Smooth muscle cell (in vitro differentiated cells): Measurements from ENCODE around the gene PTP4A1. TPM values are rescaled to one million over a fixed set of nuclear protein-coding genes. Genes with fewer than 3 reads are reported as not detected.

Experiments
- DNase-seq: peaks from one replicate; lab custom pipeline; 2025; ENCODE audit not compliant: unreplicated experiment; lab: John Stamatoyannopoulos, UW
- H2AFZ ChIP-seq: fragments of 200-600 bp; sonication (generic); 2 replicates; pipeline ENCODE4 v1.6.0; 2016; ENCODE audit warnings: antibody characterized with exemption, low read depth, mild to moderate bottlenecking
- H3F3A ChIP-seq: fragments of 200-600 bp; sonication (generic); 2 replicates; pipeline ENCODE4 v1.6.0; 2017; ENCODE audit warnings: antibody characterized with exemption, low read depth
- H3K27ac ChIP-seq: fragments of 200-600 bp; sonication (generic); 2 replicates; pipeline ENCODE4 v1.5.1; 2016; ENCODE audit warnings: low read depth, mild to moderate bottlenecking
- H3K27me3 ChIP-seq: fragments of 200-600 bp; sonication (generic); 2 replicates; pipeline ENCODE4 v1.6.1; 2016; ENCODE audit warnings: low read depth, mild to moderate bottlenecking
- H3K36me3 ChIP-seq: fragments of 200-600 bp; sonication (generic); 2 replicates; pipeline ENCODE4 v1.5.1; 2016; ENCODE audit warnings: low read depth
- H3K4me1 ChIP-seq: fragments of 200-600 bp; sonication (generic); 2 replicates; pipeline ENCODE4 v1.5.1; 2016; ENCODE audit warnings: low read depth
- H3K4me2 ChIP-seq: fragments of 200-600 bp; sonication (generic); 2 replicates; pipeline ENCODE4 v1.6.0; 2016; ENCODE audit warnings: mild to moderate bottlenecking
- H3K4me3 ChIP-seq: fragments of 200-600 bp; sonication (generic); 2 replicates; pipeline ENCODE4 v1.5.1; 2016; ENCODE audit warnings: mild to moderate bottlenecking
- H3K79me2 ChIP-seq: fragments of 200-600 bp; sonication (generic); 2 replicates; pipeline ENCODE4 v1.6.0; 2016; ENCODE audit warnings: low read depth, mild to moderate bottlenecking
- H3K9ac ChIP-seq: fragments of 200-600 bp; sonication (generic); 2 replicates; pipeline ENCODE4 v1.6.0; 2016; ENCODE audit warnings: low read depth
- H3K9me3 ChIP-seq: fragments of 200-600 bp; sonication (generic); replicated peaks from 2 replicates; pipeline ENCODE4 v1.5.1; 2016; ENCODE audit warnings: low read depth
- H4K20me1 ChIP-seq: fragments of 200-600 bp; sonication (generic); 2 replicates; pipeline ENCODE4 v1.6.0; 2016; ENCODE audit warnings: low read depth
- CTCF ChIP-seq: fragments of 200-600 bp; sonication (generic); IDR thresholded peaks from 2 replicates; pipeline ENCODE4 v1.5.1; 2017; ENCODE audit warnings: borderline replicate concordance, mild to moderate bottlenecking, antibody characterized with exemption; ENCODE audit not compliant: insufficient read depth, poor library complexity, severe bottlenecking
- WGBS: methylation state at CpG from one replicate; pipeline ENCODE4 v1.1.7; 2016; ENCODE audit warnings: low lambda C conversion rate; 5-methylcytosine and 5-hydroxymethylcytosine counted together
- polyA plus RNA-seq: library from polyadenylated mRNA; unstranded; fragments of >200 nt; fragmentation: Nextera tagmentation; extraction: Ambion mirVana; gene quantifications from 2 replicates; pipeline ENCODE4 v1.2.1, GENCODE V29; 2016
- total RNA-seq: library from RNA; depleted of rRNA; stranded (reverse); fragments of >200 nt; gene quantifications from 2 replicates; pipeline ENCODE4 v1.2.3, GENCODE V29; 2014

The PTP4A1 gene
- total and polyA plus RNA-seq, 2 experiments from 2014 or later: 98.8 to 147 TPM

GRCh38 chr6:63609231-63609630 lies 37.0 kb downstream of the PTP4A1 start:
- no peaks in the 10 kb centered on the region for H3K79me2 ChIP-seq
- no peak overlapping the region for H3K4me3 ChIP-seq
- no peak overlapping the region for H3K9ac ChIP-seq
- H4K20me1 ChIP-seq: no peaks in the 10 kb centered on the region
- DNase-seq: no peak
- no peak for TF ChIP-seq CTCF
- H3K36me3 ChIP-seq: no peaks in the 10 kb centered on the region
- no peaks in the 10 kb centered on the region for H3K27me3 ChIP-seq
- H3K9me3 ChIP-seq: no peaks in the 10 kb centered on the region
- no peaks in the 10 kb centered on the region for H3K4me1 ChIP-seq
- no peaks in the 10 kb centered on the region for H3F3A ChIP-seq
- 100% methylated on average over 1 of the region's 1 CpG for WGBS
- H3K4me2 ChIP-seq: no peak overlapping the region
- no peak overlapping the region for H3K27ac ChIP-seq
- no peak overlapping the region for H2AFZ ChIP-seq

- no peak overlapping the region for H2AFZ ChIP-seq
- no peaks in the 10 kb centered on the region for H4K20me1 ChIP-seq
- no peaks in the 10 kb centered on the region for H3K79me2 ChIP-seq
- no peaks in the 10 kb centered on the region for H3K36me3 ChIP-seq
- H3K9ac ChIP-seq: no peak overlapping the region
- DNase-seq: no peak
- H3F3A ChIP-seq: no peaks in the 10 kb centered on the region
- TF ChIP-seq CTCF: no peak
- H3K4me1 ChIP-seq: no peaks in the 10 kb centered on the region
- no peak overlapping the region for H3K27ac ChIP-seq
- H3K4me2 ChIP-seq: no peak overlapping the region
- H3K27me3 ChIP-seq: no peaks in the 10 kb centered on the region
- H3K4me3 ChIP-seq: no peak overlapping the region
- WGBS: 83% methylated on average over 1 of the region's 1 CpG
- no peaks in the 10 kb centered on the region for H3K9me3 ChIP-seq
Observed at GRCh38 chr6:63610944-63611343, 38.7 kb downstream of the PTP4A1 start.

GRCh38 chr6:63611560-63611959 lies 39.3 kb downstream of the PTP4A1 start:
- Histone ChIP-seq H3K27me3 (no peaks in the 10 kb centered on the region), H3K36me3 (no peaks in the 10 kb centered on the region), H3K9ac (no peak overlapping the region), H3K4me1 (no peaks in the 10 kb centered on the region), H3K9me3 (no peaks in the 10 kb centered on the region), H2AFZ (no peak overlapping the region), H3K79me2 (no peaks in the 10 kb centered on the region), H4K20me1 (no peaks in the 10 kb centered on the region), H3K4me3 (no peak overlapping the region), H3K27ac (no peak overlapping the region), H3K4me2 (no peak overlapping the region), H3F3A (no peaks in the 10 kb centered on the region)
- WGBS: 93% methylated on average over 1 of the region's 1 CpG
- DNase-seq: no peak
- no peak for TF ChIP-seq CTCF

- Histone ChIP-seq H3K36me3 (no peaks in the 10 kb centered on the region), H4K20me1 (no peaks in the 10 kb centered on the region), H3K4me2 (no peak overlapping the region), H3F3A (no peaks in the 10 kb centered on the region), H3K9ac (no peak overlapping the region), H3K79me2 (no peaks in the 10 kb centered on the region), H3K27ac (no peak overlapping the region), H3K4me1 (no peaks in the 10 kb centered on the region), H3K4me3 (no peak overlapping the region), H3K9me3 (no peaks in the 10 kb centered on the region), H3K27me3 (peaks cover 5% of the 10 kb centered on the region), H2AFZ (no peak overlapping the region)
- TF ChIP-seq CTCF: no peak
- 94% methylated on average over 1 of the region's 1 CpG for WGBS
- DNase-seq: no peak
Observed at GRCh38 chr6:63615590-63615989, 43.3 kb downstream of the PTP4A1 start.
